HG03432 (cell line): ENCODE results near the gene SEM1.
"Not testable (repeated sequence)": the region's sequence is repeated elsewhere in the genome, so short reads cannot be mapped to it uniquely, and the experiment has no call there.

Experiments
- ATAC-seq: cut with Tn5 transposase; IDR thresholded peaks from one replicate; pipeline ENCODE4 v1.9.1; 2021; ENCODE audit warnings: mild to moderate bottlenecking, moderate library complexity; ENCODE audit not compliant: unreplicated experiment

SEM1 gene

DNA sequence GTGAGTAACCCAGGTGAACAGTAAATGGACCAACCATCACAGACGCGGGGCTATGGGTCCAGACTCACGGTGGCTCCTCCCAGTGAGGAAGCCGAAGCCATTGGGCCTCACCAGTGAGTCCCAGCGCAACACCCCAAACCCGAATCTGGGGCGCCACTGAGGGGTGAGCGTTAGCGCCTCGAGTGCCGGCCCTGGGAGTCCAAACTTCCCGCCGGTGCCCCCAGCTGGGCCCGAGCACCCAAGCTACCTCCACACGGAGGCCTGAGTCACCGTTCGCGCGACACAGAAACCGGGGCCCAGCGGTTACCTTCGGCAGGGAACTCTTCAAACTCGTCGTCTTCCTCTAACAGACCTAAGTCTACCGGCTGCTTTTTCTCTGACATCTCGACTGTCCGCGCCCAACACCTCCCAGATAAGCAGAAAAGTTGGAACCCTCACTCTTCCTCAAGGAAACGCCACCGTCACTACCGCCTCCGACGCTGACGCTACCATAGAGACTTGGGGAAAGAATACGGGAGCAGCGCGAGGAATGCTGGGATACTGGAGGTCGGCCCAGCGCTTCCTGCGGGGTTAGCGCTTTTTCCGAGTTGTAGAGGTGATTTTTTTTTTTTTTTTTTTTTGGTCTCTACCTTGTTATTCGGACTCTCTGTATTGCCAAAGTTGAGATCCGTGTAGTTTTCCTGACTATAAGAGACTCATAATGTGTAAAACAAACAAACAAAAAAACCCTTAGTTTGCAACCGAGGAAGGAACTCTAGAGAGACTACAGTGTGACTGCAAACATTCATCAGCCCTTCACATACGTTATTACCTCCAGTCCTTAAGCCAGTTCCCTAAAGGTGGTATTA is at the start of gene SEM1:
Gene SEM1, minus strand, starts transcription at position 466 of the 848 bp plus-strand sequence. Its CDS starts 83 bp downstream, at position 383.
- ATAC-seq = peak; percentile 93

DNA sequence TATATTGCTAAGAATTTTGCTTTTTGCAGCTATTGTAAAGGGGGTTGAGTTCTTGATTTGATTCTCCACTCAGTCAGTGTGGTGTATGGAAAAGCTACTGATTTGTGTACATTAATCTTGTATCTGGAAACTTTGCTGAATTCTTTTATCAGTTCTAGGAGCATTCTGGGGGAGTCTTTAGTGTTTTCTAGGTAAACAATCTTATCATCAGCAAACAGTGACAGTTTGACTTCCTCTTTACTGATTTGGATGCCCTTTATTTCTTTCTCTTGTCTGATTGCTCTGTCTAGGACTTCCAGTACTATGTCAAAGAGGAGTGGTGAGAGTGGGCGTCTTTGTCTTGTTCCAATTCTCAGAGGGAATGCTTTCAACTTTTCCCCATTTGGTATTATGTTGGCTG is 48.2 kb upstream of the SEM1 start:
- not testable (repeated sequence) for ATAC-seq

DNA sequence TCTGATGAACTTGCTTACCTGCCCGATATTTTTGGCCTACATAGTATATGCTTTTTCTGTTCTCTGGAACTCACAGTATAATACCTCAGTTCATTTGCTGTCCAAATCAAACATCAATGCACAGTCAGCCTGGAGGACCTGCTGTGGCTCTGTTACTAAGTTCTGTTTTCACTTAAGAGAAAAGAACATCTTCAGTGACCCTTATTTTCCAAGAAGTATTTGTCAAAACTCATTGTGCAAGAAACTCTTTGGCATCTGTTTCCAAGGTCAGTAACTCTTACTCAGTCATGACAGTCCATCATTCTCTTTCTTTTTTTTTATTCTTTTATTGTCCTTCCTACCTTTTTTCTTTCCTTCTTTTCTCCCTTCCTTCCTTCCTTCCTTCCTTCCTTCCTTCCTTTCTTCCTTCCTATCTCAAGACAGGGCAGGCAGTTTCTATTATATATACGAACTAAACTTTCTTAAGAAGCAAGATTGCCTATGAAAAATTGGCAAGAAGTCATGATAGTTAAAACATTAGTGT is 37.8 kb upstream of the SEM1 start:
- ATAC-seq = no peak

DNA sequence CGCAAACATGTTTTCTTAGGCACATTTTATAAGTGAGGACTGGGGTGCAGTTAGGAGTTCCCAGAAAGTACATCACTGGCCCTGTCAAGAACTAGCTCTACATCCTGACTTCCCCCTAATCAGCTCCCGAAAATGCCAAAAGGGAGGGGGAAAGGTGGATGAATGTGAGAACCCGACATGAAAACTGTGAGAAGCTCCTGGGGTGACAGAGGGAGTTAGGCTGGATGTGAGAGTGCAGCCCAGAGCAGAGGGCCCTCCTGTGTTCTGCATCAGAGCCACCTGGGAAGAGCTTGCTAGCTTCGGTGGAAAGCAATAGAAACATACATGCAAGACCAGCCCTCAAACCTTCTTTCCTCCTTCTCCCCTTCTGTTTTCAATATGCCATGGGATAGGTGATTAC is 30.5 kb upstream of the SEM1 start:
- no peak for ATAC-seq

DNA sequence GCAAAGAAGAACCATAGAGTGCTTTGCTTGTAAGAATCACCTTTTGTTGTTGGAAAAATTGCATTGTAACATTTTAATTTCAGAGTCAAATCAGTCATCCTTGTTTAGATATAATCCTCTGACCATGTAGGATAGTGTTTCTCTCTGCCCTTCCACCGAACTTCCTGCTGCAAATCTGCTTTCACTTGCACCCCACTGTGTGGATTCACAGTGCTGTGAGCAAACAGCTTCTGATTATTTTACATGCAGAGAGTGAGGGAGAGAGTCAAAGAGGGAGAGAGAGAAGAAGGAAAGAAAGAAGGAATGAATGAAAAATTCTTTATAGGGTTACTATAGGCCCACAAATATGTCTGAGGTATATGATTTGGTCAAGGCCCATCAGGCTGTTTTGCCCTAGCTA is 30.0 kb upstream of the SEM1 start:
- ATAC-seq = no peak

DNA sequence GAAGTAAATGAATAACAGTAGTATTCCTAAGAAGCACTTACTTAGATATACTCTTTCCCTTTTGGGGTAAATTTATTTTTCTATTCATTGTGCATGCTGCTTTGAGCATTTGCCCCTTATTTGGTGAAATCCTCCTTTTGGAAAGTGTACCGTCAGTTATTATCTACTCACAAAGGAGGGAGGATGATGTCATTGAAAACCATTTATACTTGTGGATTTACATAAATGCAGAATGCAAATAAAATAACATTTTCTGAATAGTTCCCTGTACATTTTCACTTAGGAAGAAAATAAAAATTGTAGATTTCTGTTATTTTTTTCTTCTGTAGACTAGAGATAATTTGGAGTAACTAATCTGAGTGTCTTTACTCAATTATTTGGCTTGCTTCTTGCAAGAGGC is 29.5 kb upstream of the SEM1 start:
- ATAC-seq = no peak

DNA sequence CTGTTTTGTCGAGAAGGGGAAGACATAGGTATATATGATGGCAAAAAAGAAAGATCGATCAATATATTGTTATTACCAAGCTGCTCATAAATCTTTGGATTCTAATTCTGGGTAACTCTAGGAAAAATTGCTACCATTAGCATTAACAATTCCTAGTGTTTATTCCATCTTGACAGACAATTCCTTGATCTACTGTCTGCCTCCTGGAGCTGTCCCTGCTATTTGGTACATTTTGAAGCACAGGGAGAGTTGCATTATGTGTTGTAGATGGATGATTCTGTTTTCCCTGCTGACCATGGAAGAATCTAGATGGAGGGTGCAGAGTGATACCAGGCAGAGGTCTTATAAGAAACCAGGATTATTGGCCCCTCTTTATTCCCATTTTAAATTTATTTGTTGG is 29.1 kb upstream of the SEM1 start:
- no peak for ATAC-seq

DNA sequence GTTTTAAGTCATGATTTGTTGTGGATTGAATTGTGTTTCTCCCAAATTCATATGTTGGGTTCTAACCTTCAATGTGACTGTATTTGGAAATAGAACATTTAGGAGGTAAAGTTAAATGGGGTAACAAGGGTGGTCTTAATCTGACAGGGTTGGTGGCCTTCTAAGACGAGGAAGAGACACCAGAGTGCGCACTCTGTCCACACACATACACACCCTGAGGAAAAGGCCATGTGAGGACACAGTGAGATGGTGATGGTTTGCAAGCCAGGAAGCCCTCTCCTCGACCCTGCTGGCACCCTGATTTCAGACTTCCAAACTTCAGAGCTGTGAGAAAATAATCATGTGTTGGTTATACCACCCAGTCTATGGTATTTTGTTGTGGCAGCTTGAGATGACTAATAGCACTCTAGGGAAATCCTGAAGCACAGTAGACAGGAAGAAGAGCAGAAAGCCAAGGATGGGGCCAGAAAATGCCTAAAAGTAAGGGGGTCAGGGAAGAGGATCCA is 28.0 kb upstream of the SEM1 start:
- no peak for ATAC-seq

DNA sequence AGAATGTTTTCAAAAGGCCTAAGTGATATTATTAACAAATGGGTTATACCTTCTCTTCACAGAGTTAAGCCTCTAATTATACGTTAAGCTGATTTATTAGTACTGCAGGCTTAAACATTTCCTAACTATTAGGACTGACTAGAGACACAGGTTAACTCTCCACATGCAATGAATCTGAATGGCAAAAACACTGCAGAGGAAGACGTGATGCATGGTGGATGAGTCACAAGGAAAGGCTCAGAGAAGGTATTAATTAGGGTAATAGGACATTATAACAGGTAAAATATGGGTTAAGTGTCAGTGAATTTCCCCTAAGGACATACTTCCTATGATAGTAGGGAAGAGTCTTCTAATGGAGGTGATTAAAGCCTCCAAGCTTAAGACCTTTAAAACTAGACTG is 24.7 kb upstream of the SEM1 start:
- ATAC-seq = no peak

DNA sequence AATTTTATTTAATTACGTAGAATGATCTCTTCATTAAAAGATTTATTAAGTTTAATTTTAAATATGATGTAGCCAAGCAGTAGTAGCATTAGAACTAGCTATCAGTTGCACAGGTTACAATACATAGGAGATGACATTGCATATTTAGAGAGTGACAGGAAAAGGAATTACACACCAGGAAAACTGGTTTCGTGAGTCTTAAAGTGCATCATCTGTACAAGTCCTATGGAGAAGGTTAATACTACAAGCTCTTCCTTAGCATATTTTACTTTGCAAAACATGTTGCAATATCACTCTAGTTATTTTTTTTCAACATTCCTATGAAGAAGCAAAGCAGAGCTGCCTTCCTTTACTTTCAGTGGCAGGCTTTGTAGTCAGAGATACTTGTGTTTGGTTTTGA is 20.2 kb upstream of the SEM1 start:
- no peak for ATAC-seq

DNA sequence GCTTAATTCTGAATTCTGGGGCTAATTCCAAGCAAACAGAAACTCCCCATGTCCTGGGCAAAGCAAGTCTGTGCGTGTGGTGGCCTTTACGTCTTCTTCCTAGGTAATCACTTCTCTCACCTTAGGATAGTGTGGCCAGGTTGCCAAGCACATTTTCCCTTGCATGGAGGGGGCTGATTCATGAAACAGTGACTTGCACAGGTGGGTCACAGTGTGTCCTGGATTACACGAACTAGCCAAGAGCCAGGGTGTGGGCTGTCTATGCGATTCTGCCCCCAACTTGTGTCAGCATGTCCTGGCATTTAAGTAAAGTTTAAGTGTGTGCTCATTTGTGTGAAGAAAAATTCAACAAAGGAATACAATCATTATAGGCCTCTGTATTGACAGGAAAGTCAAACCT is 18.5 kb upstream of the SEM1 start:
- ATAC-seq = no peak

DNA sequence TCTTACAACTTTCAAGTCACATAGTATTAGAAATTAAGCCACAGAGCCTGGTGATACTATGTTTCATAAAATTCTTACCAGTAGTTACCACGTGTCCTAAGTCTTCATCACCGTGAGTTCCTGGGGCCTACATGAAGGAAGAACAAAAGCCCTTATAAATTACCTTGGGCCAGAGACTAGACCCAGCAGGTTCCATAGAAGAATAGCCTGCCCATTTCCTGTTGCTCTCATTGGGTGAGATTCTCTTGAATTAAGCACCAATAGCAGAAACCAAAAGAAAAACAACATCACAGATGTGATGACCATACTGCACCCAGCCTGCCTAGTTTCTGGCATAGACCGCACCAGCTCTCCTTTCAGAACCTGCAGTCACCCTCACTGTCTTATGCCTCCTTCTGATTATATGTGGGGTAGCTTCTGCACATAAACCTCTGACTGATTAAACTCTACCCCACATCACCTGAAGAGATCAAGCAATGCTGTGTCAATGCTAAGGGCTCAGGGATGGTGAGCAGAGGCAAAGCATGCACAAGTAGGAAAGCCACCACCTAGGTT is 18.0 kb upstream of the SEM1 start:
- no peak for ATAC-seq

DNA sequence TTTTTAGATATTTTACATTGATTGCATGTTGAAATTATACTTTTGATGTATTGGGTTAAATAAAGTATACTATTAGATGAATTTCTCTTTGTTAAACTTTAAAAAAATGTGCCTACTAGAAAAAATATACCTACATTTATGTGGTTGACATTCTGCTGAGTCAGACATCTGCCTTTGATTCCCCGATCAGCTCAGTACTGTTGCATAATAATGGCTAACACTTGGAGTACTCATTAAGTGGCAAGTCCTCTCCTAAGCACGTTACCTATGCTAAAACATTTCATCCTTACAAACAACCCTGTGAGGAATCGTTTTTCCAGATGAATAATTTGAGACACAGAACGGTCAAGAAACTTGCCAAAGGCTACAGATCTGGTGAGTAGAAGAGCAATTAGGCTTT is 14.0 kb upstream of the SEM1 start:
- no peak for ATAC-seq

DNA sequence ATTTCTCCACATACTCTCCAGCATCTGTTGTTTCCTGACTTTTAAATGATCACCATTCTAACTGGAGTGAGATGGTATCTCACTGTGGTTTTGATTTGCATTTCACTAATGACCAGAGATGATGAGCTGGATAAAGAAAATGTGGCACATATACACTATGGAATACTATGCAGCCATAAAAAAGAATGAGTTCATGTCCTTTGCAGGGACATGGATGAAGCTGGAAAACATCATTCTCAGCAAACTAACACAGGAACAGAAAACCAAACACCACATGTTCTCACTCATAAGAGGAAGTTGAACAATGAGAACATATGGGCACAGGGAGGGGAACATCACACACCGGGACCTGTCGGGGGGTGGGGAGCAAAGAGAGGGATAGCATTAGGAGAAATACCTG is 13.3 kb upstream of the SEM1 start:
- ATAC-seq = not testable (repeated sequence)

DNA sequence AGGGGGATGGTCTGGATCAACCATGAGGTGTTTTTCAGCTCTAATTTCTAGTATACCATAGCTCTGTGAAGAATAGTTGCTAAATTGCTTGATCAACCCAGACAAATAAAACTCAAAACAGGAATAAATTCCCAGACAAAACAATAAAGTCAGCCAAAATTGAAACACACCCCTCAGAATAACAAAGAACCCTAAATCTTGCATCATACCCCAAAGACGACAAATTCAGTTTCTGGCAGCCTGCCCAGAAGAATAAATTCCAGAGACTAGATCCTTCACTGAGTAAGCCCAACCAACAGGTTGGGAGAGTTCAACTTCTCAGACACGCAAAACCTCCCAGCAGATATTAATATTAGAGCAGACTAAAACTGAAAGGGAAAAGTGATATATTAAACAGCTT is 11.2 kb upstream of the SEM1 start:
- no peak for ATAC-seq

DNA sequence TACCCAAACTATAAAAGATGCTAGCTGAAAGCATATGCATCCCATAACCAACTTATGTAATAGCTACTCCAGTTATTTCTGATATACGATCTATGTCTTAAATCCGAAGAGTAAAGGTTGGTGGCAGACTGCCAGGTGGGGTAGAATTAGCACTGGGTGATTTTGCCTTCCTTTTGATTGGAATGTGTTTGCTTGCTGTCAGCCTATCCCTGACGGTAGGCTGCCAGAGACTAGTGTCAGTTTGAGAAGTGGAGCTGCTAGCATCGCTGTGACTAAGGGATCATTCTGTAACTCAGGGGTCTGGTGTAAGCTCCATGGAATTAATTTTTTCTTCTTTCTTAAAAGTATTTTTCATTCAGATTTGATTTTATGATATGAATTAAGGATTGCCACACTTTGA is 9.5 kb upstream of the SEM1 start:
- no peak for ATAC-seq

DNA sequence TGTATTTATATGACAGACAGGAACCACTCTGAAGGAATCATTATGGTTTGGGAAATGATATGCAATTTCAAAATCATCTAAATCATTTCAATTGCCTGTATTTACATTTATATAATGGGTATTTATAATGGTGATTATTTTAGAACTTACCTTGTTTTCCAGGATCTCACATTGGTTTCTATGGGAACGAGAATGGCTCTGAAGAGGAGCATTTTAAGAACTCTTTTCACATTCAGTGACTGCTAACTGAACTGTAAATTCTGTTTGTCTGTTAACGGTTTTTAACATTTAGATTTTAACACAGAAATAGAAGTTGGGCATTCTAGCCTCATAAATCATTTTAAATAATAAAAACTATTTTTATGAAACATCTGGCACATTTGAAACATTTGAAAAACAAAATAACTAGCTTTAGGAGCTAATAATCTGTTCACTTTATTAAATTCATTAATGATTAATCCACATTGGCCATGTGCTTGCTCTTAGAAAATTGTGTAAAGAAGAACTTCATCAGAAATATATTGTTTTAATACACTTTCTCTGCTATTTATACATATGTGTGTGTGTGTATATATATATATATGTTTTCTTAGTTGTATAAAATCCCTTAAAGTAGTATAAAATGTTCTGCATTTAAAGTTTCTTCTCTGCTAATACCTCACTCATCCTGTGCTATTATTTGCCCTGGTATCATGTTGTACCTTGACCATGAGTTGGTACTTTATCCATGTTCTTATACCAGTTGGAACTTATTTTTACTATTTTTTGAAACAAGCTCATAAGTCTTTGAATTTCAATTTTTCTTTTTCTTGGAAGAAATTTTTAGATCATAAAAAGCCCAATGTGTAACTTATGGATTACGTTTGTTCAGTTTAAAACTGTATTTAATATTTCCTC is 8.7 kb upstream of the SEM1 start:
- no peak for ATAC-seq

DNA sequence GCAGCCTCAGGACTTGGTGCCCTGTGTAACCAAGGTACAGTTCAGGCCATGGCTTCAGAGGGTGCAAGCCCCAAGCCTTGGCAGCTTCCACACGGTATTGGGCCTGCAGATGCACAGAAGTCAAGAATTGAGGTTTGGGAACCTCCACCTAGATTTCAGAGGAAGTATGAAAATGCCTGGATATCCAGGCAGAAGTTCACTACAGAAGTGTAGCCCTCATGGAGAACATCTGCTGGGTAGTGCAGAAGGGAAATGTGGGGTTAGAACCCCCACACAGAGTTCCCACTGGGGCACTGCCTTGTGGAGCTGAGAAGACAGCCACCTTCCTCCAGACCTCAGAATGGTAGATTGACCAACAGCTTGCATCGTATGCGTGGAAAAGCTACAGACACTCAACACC is 3.4 kb upstream of the SEM1 start:
- ATAC-seq = no peak

DNA sequence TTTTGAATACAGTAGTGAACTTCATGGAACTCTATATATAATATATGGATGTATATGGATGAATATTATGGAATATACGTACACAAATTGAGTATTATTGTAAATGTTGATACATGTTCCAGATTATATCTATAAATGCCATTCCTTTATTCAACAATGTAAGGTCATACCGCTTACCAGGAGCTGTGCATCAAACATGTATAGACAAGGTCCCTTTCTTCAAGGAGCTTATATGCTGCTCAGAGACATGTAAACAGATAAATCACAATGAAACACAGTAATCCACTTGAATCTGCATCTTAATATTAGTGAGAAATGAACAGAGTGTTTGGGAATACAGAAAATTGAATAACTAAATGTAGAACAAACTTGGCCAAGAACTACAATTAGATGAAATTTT is 898 bp upstream of the SEM1 start:
- ATAC-seq = no peak

DNA sequence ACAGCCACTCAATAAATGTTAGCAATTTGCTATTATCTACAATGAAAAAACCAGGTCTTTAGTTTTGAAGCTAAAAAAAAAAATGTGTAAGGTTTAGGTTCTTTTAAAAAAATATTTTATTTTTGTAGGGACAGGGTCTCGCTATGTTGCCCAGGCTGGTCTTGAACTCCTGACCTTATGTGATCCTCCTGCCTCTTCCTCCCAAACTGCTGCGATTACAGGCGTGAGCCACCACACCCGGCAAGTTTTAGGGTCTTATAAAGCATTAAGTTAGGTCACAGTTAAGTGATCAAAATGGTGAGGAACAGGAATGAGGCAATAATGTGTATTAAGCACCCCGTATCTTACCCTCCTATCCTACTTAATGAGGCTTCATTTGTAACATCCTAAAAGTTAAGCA is 774 bp downstream of the SEM1 start:
- peak; percentile 5 for ATAC-seq
